Tibial nerve (tissue), 4 donors: ENCODE data around the gene OSBPL6.

Experiments
- CTCF ChIP-seq, 5 experiments: fragments of 200-600 bp in 3 of 5; fragments of 450-650 bp in 2 of 5; sonication (generic) in 3 of 5; IDR thresholded peaks; one replicate each; pipeline ENCODE4 v1.5.1; 2016 to 2019; ENCODE audit warnings: antibody characterized with exemption in 5 of 5, mild to moderate bottlenecking in 3 of 5, moderate library complexity in 2 of 5
- EP300 ChIP-seq, 2 donors: sonication (generic); formaldehyde crosslinking; IDR thresholded peaks; one replicate each; pipeline ENCODE4 v1.6.1; 2017; ENCODE audit warnings: antibody characterized with exemption in 2 of 2, mild to moderate bottlenecking in 1 of 2
- POLR2A ChIP-seq, 2 donors: fragments of 450-650 bp; IDR thresholded peaks; one replicate each; pipeline ENCODE4 v1.6.1; 2017; ENCODE audit warnings: antibody characterized with exemption in 2 of 2, mild to moderate bottlenecking in 2 of 2, moderate library complexity in 2 of 2

GRCh38 chr2:178246696-178247095, 52.4 kb downstream of the OSBPL6 start:
- TF ChIP-seq CTCF (IDR thresholded peaks at IDR 0.05) (no peak), POLR2A (IDR thresholded peaks at IDR 0.05) (no peak), EP300 (IDR thresholded peaks at IDR 0.05) (no peak)
